MM.1S (cell line): ENCODE measurements around the gene EFNA5.

ENCODE experiments used
- DNase-seq: peaks from one replicate; pipeline ENCODE4 v3.0.0-alpha.2; 2015
- H2AFZ ChIP-seq: fragments of 300-600 bp; sonication (generic); 2 replicates; pipeline ENCODE4 v1.6.0; 2016; ENCODE audit warnings: antibody characterized with exemption, low read length
- H3F3A ChIP-seq: fragments of 300-600 bp; sonication (generic); 2 replicates; pipeline ENCODE4 v1.6.1; 2016; ENCODE audit warnings: mild to moderate bottlenecking, antibody characterized with exemption, low read length, moderate library complexity, mixed read lengths; ENCODE audit not compliant: insufficient read depth
- H3K27ac ChIP-seq: fragments of 300-600 bp; sonication (generic); 2 replicates; pipeline ENCODE4 v1.5.1; 2016; ENCODE audit warnings: mild to moderate bottlenecking, low read length
- H3K27me3 ChIP-seq: fragments of 300-600 bp; sonication (generic); replicated peaks from 2 replicates; pipeline ENCODE4 v1.6.0; 2016; ENCODE audit warnings: low read length; ENCODE audit not compliant: insufficient read depth
- H3K36me3 ChIP-seq: fragments of 300-600 bp; sonication (generic); replicated peaks from 2 replicates; pipeline ENCODE4 v1.6.1; 2016; ENCODE audit warnings: mild to moderate bottlenecking, low read length, mixed read lengths; ENCODE audit not compliant: insufficient read depth
- H3K4me1 ChIP-seq: fragments of 300-600 bp; sonication (generic); 2 replicates; pipeline ENCODE4 v1.6.1; 2016; ENCODE audit warnings: low read length, mixed read lengths
- H3K4me2 ChIP-seq: fragments of 300-600 bp; sonication (generic); 2 replicates; pipeline ENCODE4 v1.6.0; 2016; ENCODE audit warnings: low read depth, low read length
- H3K4me3 ChIP-seq: fragments of 300-600 bp; sonication (generic); 2 replicates; pipeline ENCODE4 v1.5.1; 2016; ENCODE audit warnings: low read length, mixed read lengths
- H3K79me2 ChIP-seq: fragments of 300-600 bp; sonication (generic); 2 replicates; pipeline ENCODE4 v1.6.1; 2016; ENCODE audit warnings: mixed run types, low read length, mixed read lengths
- H3K9ac ChIP-seq: fragments of 300-600 bp; sonication (generic); 2 replicates; pipeline ENCODE4 v1.6.1; 2016; ENCODE audit warnings: low read length, mixed read lengths
- H3K9me2 ChIP-seq: fragments of 300-600 bp; sonication (generic); replicated peaks from 2 replicates; pipeline ENCODE4 v1.6.1; 2016; ENCODE audit warnings: mild to moderate bottlenecking, low read length, mixed read lengths; ENCODE audit not compliant: insufficient read depth
- H3K9me3 ChIP-seq: fragments of 300-600 bp; sonication (generic); replicated peaks from 2 replicates; pipeline ENCODE4 v1.6.1; 2016; ENCODE audit warnings: mild to moderate bottlenecking, low read length, mixed read lengths; ENCODE audit not compliant: insufficient read depth
- H4K20me1 ChIP-seq: fragments of 300-600 bp; sonication (generic); 2 replicates; pipeline ENCODE4 v1.6.1; 2016; ENCODE audit warnings: mild to moderate bottlenecking, low read length, moderate library complexity, mixed read lengths; ENCODE audit not compliant: insufficient read depth
- CTCF ChIP-seq: fragments of 300-600 bp; sonication (generic); IDR thresholded peaks from 2 replicates; pipeline ENCODE4 v1.5.1; 2016; ENCODE audit warnings: antibody characterized with exemption, low read length, mixed read lengths
- EZH2 ChIP-seq: fragments of 300-600 bp; sonication (generic); optimal IDR thresholded peaks from 2 replicates; pipeline ENCODE3; 2017; ENCODE audit warnings: low read depth, mild to moderate bottlenecking, antibody characterized with exemption, low read length, mixed read lengths
- EZH2phosphoT487 ChIP-seq: fragments of 300-600 bp; sonication (generic); IDR thresholded peaks from 2 replicates; pipeline ENCODE4 v1.6.1; 2018; ENCODE audit warnings: antibody characterized with exemption, low read length

EFNA5 gene

GRCh38 chr5:107652839-107653607 is 17.7 kb downstream of the EFNA5 start:
- no peak overlapping the region for H3K4me2 ChIP-seq

GRCh38 chr5:107652408-107652807 is 18.3 kb downstream of the EFNA5 start:
- Histone ChIP-seq H3K4me3 (no peak overlapping the region), H3K36me3 (no peaks in the 10 kb centered on the region), H3K4me1 (no peaks in the 10 kb centered on the region), H3K9me3 (no peaks in the 10 kb centered on the region), H3K27ac (no peak overlapping the region), H3K9me2 (no peaks in the 10 kb centered on the region), H3K27me3 (no peaks in the 10 kb centered on the region), H4K20me1 (no peaks in the 10 kb centered on the region), H3K9ac (no peak overlapping the region), H3K4me2 (no peak overlapping the region), H2AFZ (no peak overlapping the region), H3F3A (no peaks in the 10 kb centered on the region), H3K79me2 (no peaks in the 10 kb centered on the region)
- no peak for DNase-seq
- TF ChIP-seq EZH2 (no peak), EZH2phosphoT487 (no peak), CTCF (no peak)

More at GRCh38 chr5:107652839-107653607, 17.7 kb downstream of the EFNA5 start:
- no peaks in the 10 kb centered on the region for H3K27me3 ChIP-seq
- no peak for DNase-seq
- TF ChIP-seq EZH2 (no peak), EZH2phosphoT487 (no peak), CTCF (no peak)
- H3F3A ChIP-seq, result no peaks in the 10 kb centered on the region
- no peaks in the 10 kb centered on the region for H3K4me1 ChIP-seq
- no peaks in the 10 kb centered on the region for H4K20me1 ChIP-seq
- H3K36me3 ChIP-seq, result no peaks in the 10 kb centered on the region
- no peak overlapping the region for H3K4me3 ChIP-seq
- no peaks in the 10 kb centered on the region for H3K9me3 ChIP-seq
- no peak overlapping the region for H3K9ac ChIP-seq
- H2AFZ ChIP-seq, result no peak overlapping the region
- H3K9me2 ChIP-seq, result no peaks in the 10 kb centered on the region
- no peaks in the 10 kb centered on the region for H3K79me2 ChIP-seq
- no peak overlapping the region for H3K27ac ChIP-seq

- H3K27ac ChIP-seq, result no peak overlapping the region
- H3K9me3 ChIP-seq, result no peaks in the 10 kb centered on the region
- H3K27me3 ChIP-seq, result no peaks in the 10 kb centered on the region
- H3K36me3 ChIP-seq, result no peaks in the 10 kb centered on the region
- no peaks in the 10 kb centered on the region for H3K4me1 ChIP-seq
- no peaks in the 10 kb centered on the region for H3F3A ChIP-seq
- H4K20me1 ChIP-seq, result no peaks in the 10 kb centered on the region
- no peak overlapping the region for H3K4me3 ChIP-seq
- H3K79me2 ChIP-seq, result no peaks in the 10 kb centered on the region
- H2AFZ ChIP-seq, result no peak overlapping the region
- TF ChIP-seq EZH2phosphoT487, result no peak
- no peak for TF ChIP-seq CTCF
- no peak for TF ChIP-seq EZH2
- H3K9ac ChIP-seq, result no peak overlapping the region
- H3K9me2 ChIP-seq, result no peaks in the 10 kb centered on the region
- no peak for DNase-seq
- H3K4me2 ChIP-seq, result no peak overlapping the region
Measured at GRCh38 chr5:107651325-107651724, 19.4 kb downstream of the EFNA5 start.
